Astrocyte (in vitro differentiated cells and primary cell): ENCODE results near the gene ASMTL. TPM values are rescaled to one million over a fixed set of nuclear protein-coding genes. Genes with fewer than 3 reads are reported as not detected.

Source experiments
- DNase-seq: peaks from one replicate; pipeline ENCODE4 v3.0.0-alpha.2; 2010; ENCODE audit warnings: low read depth
- FAIRE-seq: peaks from 2 replicates; lab custom pipeline; 2011; peaks lifted over from hg19 to GRCh38; lab: Jason Lieb, UNC
- H2AFZ ChIP-seq: 2 replicates; pipeline ENCODE4 v1.6.0; 2012; ENCODE audit warnings: low read depth, low read length, inconsistent platforms
- H3K27ac ChIP-seq: 2 replicates; pipeline ENCODE4 v1.5.1; 2011; ENCODE audit warnings: low read depth, low read length, inconsistent platforms
- H3K27me3 ChIP-seq: 2 replicates; pipeline ENCODE4 v1.6.0; 2011; ENCODE audit warnings: low read length, inconsistent platforms; ENCODE audit not compliant: insufficient read depth
- H3K36me3 ChIP-seq: 2 replicates; pipeline ENCODE4 v1.5.1; 2011; ENCODE audit warnings: low read length, inconsistent platforms; ENCODE audit not compliant: insufficient read depth
- H3K4me1 ChIP-seq: 2 replicates; pipeline ENCODE4 v1.5.1; 2011; ENCODE audit warnings: low read length, inconsistent platforms; ENCODE audit not compliant: insufficient read depth
- H3K4me2 ChIP-seq: 2 replicates; pipeline ENCODE4 v1.6.0; 2012; ENCODE audit warnings: low read length, inconsistent platforms
- H3K4me3 ChIP-seq: 2 replicates; pipeline ENCODE4 v1.5.1; 2011; ENCODE audit warnings: low read depth, mild to moderate bottlenecking, low read length, inconsistent platforms; ENCODE audit not compliant: insufficient read depth
- H3K79me2 ChIP-seq: 2 replicates; pipeline ENCODE4 v1.6.0; 2012; ENCODE audit warnings: mild to moderate bottlenecking, low read length, inconsistent platforms; ENCODE audit not compliant: insufficient read depth
- H3K9ac ChIP-seq: 2 replicates; pipeline ENCODE4 v1.6.0; 2012; ENCODE audit warnings: mild to moderate bottlenecking, low read length, inconsistent platforms
- H3K9me3 ChIP-seq: 2 replicates; pipeline ENCODE4 v1.5.1; 2012; ENCODE audit warnings: low read depth, mild to moderate bottlenecking, low read length, inconsistent platforms; ENCODE audit not compliant: insufficient read depth
- H4K20me1 ChIP-seq: 2 replicates; pipeline ENCODE4 v1.6.0; 2012; ENCODE audit warnings: low read length, inconsistent platforms; ENCODE audit not compliant: insufficient read depth
- H3K27ac Mint-ChIP-seq: one replicate; pipeline ENCODE4 v1.8.0; 2021; ENCODE audit warnings: mild to moderate bottlenecking, mixed read lengths; ENCODE audit not compliant: unreplicated experiment
- H3K27me3 Mint-ChIP-seq: one replicate; pipeline ENCODE4 v1.8.0; 2021; ENCODE audit warnings: low read depth, mixed read lengths; ENCODE audit not compliant: unreplicated experiment
- H3K36me3 Mint-ChIP-seq: one replicate; pipeline ENCODE4 v1.8.0; 2021; ENCODE audit warnings: low read depth, mixed read lengths; ENCODE audit not compliant: unreplicated experiment
- H3K4me1 Mint-ChIP-seq: one replicate; pipeline ENCODE4 v1.8.0; 2021; ENCODE audit warnings: low read depth, mixed read lengths; ENCODE audit not compliant: unreplicated experiment
- H3K4me3 Mint-ChIP-seq: one replicate; pipeline ENCODE4 v1.8.0; 2021; ENCODE audit warnings: mild to moderate bottlenecking, moderate library complexity, mixed read lengths; ENCODE audit not compliant: unreplicated experiment
- H3K9me3 Mint-ChIP-seq: one replicate; pipeline ENCODE4 v1.8.0; 2021; ENCODE audit warnings: mild to moderate bottlenecking, mixed read lengths; ENCODE audit not compliant: unreplicated experiment
- CTCF ChIP-seq: IDR thresholded peaks from 2 replicates; pipeline ENCODE4 v1.5.1; 2011; ENCODE audit warnings: low read depth, mild to moderate bottlenecking, inconsistent platforms, low read length, moderate library complexity; ENCODE audit not compliant: insufficient read depth
- EZH2 ChIP-seq: IDR thresholded peaks from 2 replicates; pipeline ENCODE4 v1.6.1; 2012; ENCODE audit warnings: mild to moderate bottlenecking, low read length, inconsistent platforms; ENCODE audit not compliant: insufficient read depth
- total RNA-seq: library from RNA; stranded (reverse); gene quantifications from 2 replicates; pipeline ENCODE4 v1.2.1, GENCODE V29; 2021

ASMTL gene
- total RNA-seq, 1 donor from 2014 or later, result 22.1 TPM

GRCh38 chrX:1462596-1463251 is 10.0 kb upstream of the ASMTL start:
- Histone ChIP-seq H3K9ac (no peak overlapping the region), H3K9me3 (no peaks in the 10 kb centered on the region), H3K36me3 (no peaks in the 10 kb centered on the region), H3K27ac (no peak overlapping the region), H2AFZ (peak overlapping the region; percentile 8), H3K79me2 (no peaks in the 10 kb centered on the region), H3K4me2 (peak overlapping the region; percentile 75), H3K4me3 (no peak overlapping the region), H4K20me1 (no peaks in the 10 kb centered on the region), H3K27me3 (peaks cover 11% of the 10 kb centered on the region), H3K4me1 (peaks cover 10% of the 10 kb centered on the region)
- Mint-ChIP-seq H3K36me3 (no peaks in the 10 kb centered on the region), H3K9me3 (peaks cover 5% of the 10 kb centered on the region), H3K27me3 (peaks cover 8% of the 10 kb centered on the region), H3K27ac (no peak overlapping the region), H3K4me1 (no peaks in the 10 kb centered on the region), H3K4me3 (no peak overlapping the region)
- no peak for FAIRE-seq
- DNase-seq, result peak; percentile 87
- TF ChIP-seq EZH2 (no peak), CTCF (no peak)

- no peaks in the 10 kb centered on the region for H3K36me3 ChIP-seq
- no peaks in the 10 kb centered on the region for H3K9me3 ChIP-seq
- DNase-seq (no peak), FAIRE-seq (no peak)
- no peak overlapping the region for H3K9ac ChIP-seq
- H3K9me3 Mint-ChIP-seq, result peaks cover 1% of the 10 kb centered on the region
- no peak overlapping the region for H3K4me3 ChIP-seq
- no peaks in the 10 kb centered on the region for H3K79me2 ChIP-seq
- no peak overlapping the region for H3K27ac ChIP-seq
- H3K27me3 Mint-ChIP-seq, result peaks cover 4% of the 10 kb centered on the region
- H2AFZ ChIP-seq, result no peak overlapping the region
- H3K4me3 Mint-ChIP-seq, result no peak overlapping the region
- H3K4me1 Mint-ChIP-seq, result no peaks in the 10 kb centered on the region
- no peaks in the 10 kb centered on the region for H3K36me3 Mint-ChIP-seq
- H4K20me1 ChIP-seq, result no peaks in the 10 kb centered on the region
- TF ChIP-seq EZH2 (no peak), CTCF (no peak)
- H3K4me2 ChIP-seq, result no peak overlapping the region
- peaks cover 9% of the 10 kb centered on the region for H3K27me3 ChIP-seq
- no peak overlapping the region for H3K27ac Mint-ChIP-seq
- H3K4me1 ChIP-seq, result peaks cover 10% of the 10 kb centered on the region
These were observed 9.4 kb upstream of the ASMTL start for GRCh38 chrX:1462110-1462509.

GRCh38 chrX:1455948-1456280 is 3.2 kb upstream of the ASMTL start:
- H3K9ac ChIP-seq, result no peak overlapping the region
- Mint-ChIP-seq H3K36me3 (no peaks in the 10 kb centered on the region), H3K27ac (no peak overlapping the region), H3K9me3 (peaks cover 2% of the 10 kb centered on the region), H3K4me1 (no peaks in the 10 kb centered on the region), H3K27me3 (no peaks in the 10 kb centered on the region), H3K4me3 (no peak overlapping the region)
- no peak overlapping the region for H3K27ac ChIP-seq
- no peak overlapping the region for H3K4me2 ChIP-seq
- no peak for FAIRE-seq
- no peak overlapping the region for H2AFZ ChIP-seq
- H3K4me3 ChIP-seq, result no peak overlapping the region
- H3K36me3 ChIP-seq, result no peaks in the 10 kb centered on the region
- peaks cover 5% of the 10 kb centered on the region for H4K20me1 ChIP-seq
- TF ChIP-seq EZH2 (no peak), CTCF (no peak)
- DNase-seq, result no peak
- no peaks in the 10 kb centered on the region for H3K9me3 ChIP-seq
- peaks cover 16% of the 10 kb centered on the region for H3K79me2 ChIP-seq
- H3K4me1 ChIP-seq, result no peaks in the 10 kb centered on the region
- H3K27me3 ChIP-seq, result no peaks in the 10 kb centered on the region
